IMR-90 (cell line): ENCODE results near the gene TMEM223. TPM values are rescaled to one million over a fixed set of nuclear protein-coding genes. Genes with fewer than 3 reads are reported as not detected.

Source experiments
- MAZ ChIP-seq: IDR thresholded peaks from 2 replicates; pipeline ENCODE4 v1.6.1; 2012; ENCODE audit warnings: low read depth, mild to moderate bottlenecking, low read length, improper control_type of control experiment, moderate library complexity, borderline replicate concordance
- RAD21 ChIP-seq: IDR thresholded peaks from 2 replicates; pipeline ENCODE4 v1.6.1; 2012; ENCODE audit warnings: low read length, improper control_type of control experiment
- SMC3 ChIP-seq: fragments of 150-350 bp; IDR thresholded peaks from 2 replicates; pipeline ENCODE4 v1.6.1; 2016; ENCODE audit warnings: low read depth, mild to moderate bottlenecking, antibody characterized with exemption, low read length, moderate library complexity
- polyA plus RNA-seq, 3 experiments: library from polyadenylated mRNA; depleted of rRNA; stranded (reverse); fragments of >200 nt; gene quantifications; 2 replicates each; pipeline ENCODE4 v1.2.3, GENCODE V29; 2012; ENCODE audit warnings: low replicate concordance in 1 of 3
- total RNA-seq: library from RNA; depleted of rRNA; stranded (reverse); fragments of >200 nt; gene quantifications from 2 replicates; pipeline ENCODE4 v1.2.3, GENCODE V29; 2012

The TMEM223 gene
- total and polyA plus RNA-seq, 2 of the 4 experiments (the other 2 are of a cell fraction): 9.7 to 15.7 TPM

DNA sequence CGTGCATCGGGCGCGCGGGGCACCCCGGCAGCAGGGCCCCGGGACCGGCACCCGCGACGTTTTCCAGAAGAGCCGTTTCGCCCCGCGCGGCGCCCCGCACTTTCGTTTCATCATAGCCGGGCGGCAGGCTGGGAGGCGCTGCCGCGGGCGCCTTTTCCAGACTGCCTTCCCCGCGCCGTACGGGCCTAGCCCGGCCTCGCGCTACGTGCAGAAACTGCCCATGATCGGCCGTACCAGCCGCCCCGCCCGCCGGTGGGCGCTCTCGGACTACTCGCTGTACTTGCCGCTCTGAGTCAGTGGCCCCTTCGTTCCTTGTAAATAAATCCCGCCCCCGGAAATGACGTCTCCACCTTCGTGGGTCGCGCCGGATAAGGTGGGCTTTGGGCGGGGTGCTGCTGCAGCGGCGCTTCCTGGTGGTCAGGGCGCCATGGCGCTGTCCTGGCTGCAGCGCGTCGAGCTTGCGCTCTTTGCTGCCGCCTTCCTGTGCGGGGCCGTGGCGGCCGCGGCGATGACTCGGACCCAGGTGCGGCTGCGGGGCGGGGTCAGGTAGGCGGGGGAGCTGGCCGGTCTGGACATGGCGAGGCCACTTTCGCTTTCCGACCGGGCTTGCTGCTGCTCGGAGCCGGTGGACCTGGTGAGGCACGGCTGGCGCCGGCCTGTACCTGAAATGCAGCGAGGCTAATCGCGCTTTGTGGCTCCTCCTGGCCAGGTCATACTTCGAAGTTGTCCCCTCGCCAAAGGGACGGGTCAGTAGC is 4.6 kb downstream of the TMEM223 start, which contains the start of gene TMEM179B (continued):
- TF ChIP-seq RAD21: peak; percentile 57
- TF ChIP-seq MAZ: peak; percentile 91; the same call in 1 of the 2 replicates
- TF ChIP-seq SMC3: no peak
